ENCODE data around the gene IFI30.
"Not testable (repeated sequence)": the region's sequence is repeated elsewhere in the genome, so short reads cannot be mapped to it uniquely, and the experiment has no call there.

Gene IFI30

GRCh38 chr19:18156841-18157464 lies 16.7 kb upstream of the IFI30 start:
- H3K4me3 ChIP-seq (ENCODE audit: low read length): no peak overlapping the region
- DNase-seq (ENCODE audit: low read depth): peak; percentile 91
- TF ChIP-seq CTCF (IDR thresholded peaks at IDR 0.05; ENCODE audit: insufficient read depth, low read depth, low read length, missing control alignments): no peak

GRCh38 chr19:18157465-18158063 lies 16.0 kb upstream of the IFI30 start:
- no peak for TF ChIP-seq CTCF (IDR thresholded peaks at IDR 0.05; ENCODE audit: insufficient read depth, low read depth, low read length, missing control alignments)
- no peak overlapping the region for H3K4me3 ChIP-seq (ENCODE audit: low read length)
- peak; percentile 84 for DNase-seq (ENCODE audit: low read depth)

- no peak for TF ChIP-seq CTCF (IDR thresholded peaks at IDR 0.05; ENCODE audit: insufficient read depth, low read depth, low read length, missing control alignments)
- no peak for DNase-seq (ENCODE audit: low read depth)
- H3K4me3 ChIP-seq (ENCODE audit: low read length): no peak overlapping the region
These were observed 15.1 kb upstream of the IFI30 start for GRCh38 chr19:18158467-18158866.

- not testable (repeated sequence) for DNase-seq (ENCODE audit: low read depth); H3K4me3 ChIP-seq (ENCODE audit: low read length)
These were observed 14.5 kb upstream of the IFI30 start for GRCh38 chr19:18159059-18159616.

GRCh38 chr19:18159810-18160209 lies 13.8 kb upstream of the IFI30 start:
- TF ChIP-seq CTCF (IDR thresholded peaks at IDR 0.05; ENCODE audit: insufficient read depth, low read depth, low read length, missing control alignments): no peak
- DNase-seq (ENCODE audit: low read depth): no peak
- no peak overlapping the region for H3K4me3 ChIP-seq (ENCODE audit: low read length)

GRCh38 chr19:18160493-18160970 lies 13.1 kb upstream of the IFI30 start:
- TF ChIP-seq CTCF (IDR thresholded peaks at IDR 0.05; ENCODE audit: insufficient read depth, low read depth, low read length, missing control alignments): no peak
- DNase-seq (ENCODE audit: low read depth): no peak
- H3K4me3 ChIP-seq (ENCODE audit: low read length): peak overlapping the region; percentile 13

- H3K4me3 ChIP-seq (ENCODE audit: low read length): peak overlapping the region; percentile 30
- TF ChIP-seq CTCF (IDR thresholded peaks at IDR 0.05; ENCODE audit: insufficient read depth, low read depth, low read length, missing control alignments): peak; percentile 16
- DNase-seq (ENCODE audit: low read depth): peak; percentile 64
These were observed 12.5 kb upstream of the IFI30 start for GRCh38 chr19:18160971-18161635.

Data from epithelial cell of esophagus (primary cell).